CD4-positive, alpha-beta T cell treated with Interleukin-12 subunit alpha and Interleukin-12 subunit beta, for 1 hour (primary cell): Measurements from ENCODE around the gene CMC2.

ENCODE experiments used
- DNase-seq: peaks from one replicate; pipeline ENCODE4 v3.0.0-alpha.2; 2020

Gene CMC2

DNA sequence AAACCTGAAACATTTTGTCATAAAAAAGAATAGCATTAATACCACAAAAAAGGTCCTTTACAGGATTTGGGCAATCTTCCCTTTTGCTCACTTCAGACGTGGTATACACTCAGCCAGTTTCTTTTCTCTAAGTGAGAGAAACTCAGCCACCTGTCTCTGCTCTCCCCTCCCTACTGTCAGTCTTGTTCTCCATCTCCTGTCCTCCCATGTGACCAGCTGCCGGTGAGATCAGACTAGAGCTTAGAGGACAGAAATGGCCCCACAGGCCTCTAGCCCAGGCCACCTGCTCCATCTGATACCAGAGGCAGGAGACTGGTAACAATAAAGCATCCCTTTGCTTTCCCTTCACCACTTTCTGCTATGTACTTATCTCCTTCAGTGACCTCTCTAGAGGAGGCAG, 34.9 kb downstream of the CMC2 start:
- DNase-seq: no peak

DNA sequence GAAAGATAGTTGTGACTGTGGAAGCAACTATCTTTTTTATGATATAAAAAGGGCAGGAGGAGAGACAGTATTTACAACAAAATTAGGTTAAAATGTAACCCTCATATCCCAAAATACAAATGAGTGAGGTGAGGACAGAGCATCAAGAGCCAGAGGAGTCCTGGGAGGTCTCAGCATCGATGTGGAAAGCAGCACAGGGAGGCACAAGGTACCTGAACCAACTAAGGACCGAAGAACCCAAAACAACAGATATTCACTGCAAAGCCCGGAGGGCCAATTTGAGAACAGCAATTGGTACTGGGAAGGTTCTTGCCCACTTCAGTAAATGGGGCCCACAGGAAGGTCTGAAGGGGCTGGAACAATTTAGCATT, 37.6 kb downstream of the CMC2 start:
- DNase-seq: no peak

DNA sequence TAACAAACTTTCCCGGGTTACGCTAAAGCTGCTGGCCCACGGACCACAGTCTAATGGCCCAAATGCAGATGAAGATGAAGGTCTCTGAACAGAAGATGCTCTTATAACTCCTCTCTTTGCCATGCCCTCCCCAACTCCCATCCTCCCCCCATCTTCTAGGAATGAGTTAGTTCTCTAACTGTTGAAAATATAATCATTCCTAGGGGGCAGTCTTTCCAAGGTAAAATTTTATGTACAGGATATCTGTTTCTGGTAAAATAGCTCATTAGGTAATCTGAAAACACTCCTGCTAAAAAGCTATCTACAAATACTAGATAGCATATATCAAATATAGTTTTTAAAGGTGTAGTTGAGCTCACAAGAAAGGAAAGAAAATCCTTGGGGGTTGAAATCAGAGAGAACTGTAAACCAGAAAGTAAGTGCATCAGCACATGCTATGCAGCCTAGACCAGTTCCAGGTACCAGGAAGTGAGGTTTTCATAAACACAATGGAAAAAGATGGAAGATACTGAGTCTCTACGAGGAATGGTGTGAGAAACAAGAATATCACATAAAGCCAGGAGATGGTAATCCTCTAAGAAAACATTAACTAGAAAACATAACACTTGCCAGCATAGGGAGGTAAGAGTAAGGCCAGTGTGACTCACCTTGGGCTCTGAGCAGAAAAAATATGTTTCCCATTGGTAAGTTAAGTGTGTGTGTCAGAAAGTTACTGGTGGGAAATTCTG, 38.1 kb downstream of the CMC2 start:
- DNase-seq: no peak

DNA sequence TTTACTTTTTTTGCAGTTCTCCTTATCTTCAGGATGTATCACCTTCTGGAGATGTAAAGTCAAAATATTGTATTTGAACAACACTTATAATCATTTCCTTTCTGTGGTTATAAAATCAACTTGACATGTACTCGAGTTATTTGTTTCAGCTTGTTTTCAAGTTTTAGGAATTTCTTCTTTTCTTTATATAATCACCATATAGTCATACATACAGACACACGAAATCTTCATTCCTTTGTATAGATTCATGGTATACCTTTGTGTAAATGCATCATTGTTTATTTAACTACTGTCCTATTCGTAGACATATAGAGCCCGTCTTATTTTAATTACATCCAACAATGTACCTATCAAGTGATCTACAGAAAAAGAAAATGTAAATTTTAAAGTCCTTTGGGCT, 40.1 kb downstream of the CMC2 start:
- no peak for DNase-seq

DNA sequence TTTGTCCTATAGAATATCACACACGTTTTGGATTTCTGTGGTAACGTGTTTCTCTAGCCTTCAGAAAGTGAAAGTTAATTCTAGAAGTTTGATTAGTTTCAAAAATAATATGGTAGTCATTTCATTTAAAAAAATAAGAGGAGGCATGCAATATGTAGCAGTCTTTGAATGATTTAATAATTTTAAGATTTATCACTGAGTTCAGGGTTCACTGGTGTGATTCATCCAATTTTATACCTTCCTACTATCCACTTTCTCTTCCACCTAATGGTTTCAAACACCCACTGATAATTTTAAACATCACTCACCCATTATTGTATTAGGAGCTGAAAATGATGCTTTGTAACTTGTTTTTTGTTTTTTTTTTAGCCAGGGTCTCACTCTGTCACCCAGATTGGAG, 42.3 kb downstream of the CMC2 start:
- DNase-seq: no peak

DNA sequence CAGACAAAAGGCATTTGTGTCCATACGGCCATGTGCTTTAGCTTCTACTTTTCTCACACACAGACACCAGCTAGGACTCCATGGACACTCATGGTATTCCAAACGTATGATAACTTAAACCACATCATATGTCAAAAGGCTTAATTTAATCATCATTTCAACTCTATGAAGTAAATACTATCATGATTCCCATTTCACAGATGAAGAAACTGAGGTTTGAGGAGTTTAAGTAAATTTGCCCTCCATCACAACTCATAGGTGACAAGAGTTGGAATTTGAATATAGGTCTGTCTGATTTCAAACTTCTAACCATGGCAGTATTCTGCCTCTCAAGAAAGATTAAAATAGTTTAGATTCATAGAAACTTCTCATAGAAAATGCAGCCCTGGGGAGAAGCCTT, 43.8 kb downstream of the CMC2 start:
- DNase-seq: no peak

DNA sequence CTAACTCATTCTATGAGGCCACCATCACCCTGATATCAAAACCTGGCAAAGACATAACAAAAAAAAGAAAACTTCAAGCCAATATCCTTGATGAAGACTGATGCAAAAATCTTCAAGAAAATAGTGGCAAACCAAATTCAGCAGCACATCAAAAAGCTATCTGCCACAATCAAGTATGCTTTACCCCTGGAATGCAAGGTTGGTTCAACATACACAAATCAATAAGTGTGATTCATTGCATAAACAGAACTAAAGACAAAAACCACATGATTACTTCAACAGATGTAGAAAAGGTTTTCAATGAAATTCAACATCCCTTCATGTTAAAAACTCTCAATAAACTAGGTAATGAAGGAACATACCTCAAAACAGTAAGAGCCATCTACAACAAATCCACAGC, 48.4 kb downstream of the CMC2 start:
- DNase-seq: no peak

DNA sequence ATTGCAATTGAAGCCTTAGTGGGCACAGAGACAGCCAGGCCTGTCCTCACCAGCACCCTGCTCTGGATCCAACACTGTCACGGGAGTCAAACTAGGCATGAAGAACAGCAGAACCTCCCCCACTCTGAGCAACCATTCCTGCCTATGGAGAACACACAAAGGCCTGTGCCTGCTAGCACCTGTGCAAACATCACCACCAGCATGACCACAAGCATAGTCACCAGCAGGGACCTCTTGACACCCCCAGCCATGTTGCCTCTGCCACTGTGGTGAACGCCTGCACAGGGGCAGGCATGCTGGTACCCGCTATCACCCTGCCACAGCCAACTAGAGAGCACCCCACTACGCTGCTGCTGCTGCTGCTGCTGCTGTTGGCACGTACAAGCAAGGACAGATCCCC, 51.7 kb downstream of the CMC2 start:
- DNase-seq: no peak

DNA sequence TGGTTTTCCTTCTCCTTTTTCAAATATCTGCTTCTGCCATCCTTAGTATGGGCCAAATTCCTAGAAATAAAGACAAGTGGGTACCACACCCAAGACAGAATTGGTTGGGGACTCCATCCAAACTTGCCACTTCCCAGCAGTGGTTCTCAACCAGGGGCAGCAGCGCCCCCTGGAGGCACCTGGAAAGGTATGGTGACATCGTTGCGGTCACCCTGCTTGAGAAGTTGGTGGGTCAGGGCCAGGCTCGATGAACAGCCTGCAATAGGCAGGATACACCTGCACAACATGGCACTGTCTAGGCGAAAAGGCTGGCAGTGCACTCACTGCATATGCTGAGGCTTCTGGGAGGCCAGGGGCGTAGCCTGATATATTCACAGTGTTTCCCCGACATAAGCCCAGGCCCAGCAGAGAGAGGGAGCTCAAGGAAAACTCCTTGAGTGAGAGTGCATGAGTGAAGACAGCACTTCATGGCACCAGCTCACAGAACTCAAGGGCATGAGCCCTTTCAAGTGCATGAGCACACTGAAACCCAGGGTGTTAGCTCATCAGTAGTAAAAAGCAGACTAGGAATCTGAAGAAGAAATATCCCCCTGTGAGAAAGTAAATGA, 57.7 kb downstream of the CMC2 start:
- DNase-seq: no peak

DNA sequence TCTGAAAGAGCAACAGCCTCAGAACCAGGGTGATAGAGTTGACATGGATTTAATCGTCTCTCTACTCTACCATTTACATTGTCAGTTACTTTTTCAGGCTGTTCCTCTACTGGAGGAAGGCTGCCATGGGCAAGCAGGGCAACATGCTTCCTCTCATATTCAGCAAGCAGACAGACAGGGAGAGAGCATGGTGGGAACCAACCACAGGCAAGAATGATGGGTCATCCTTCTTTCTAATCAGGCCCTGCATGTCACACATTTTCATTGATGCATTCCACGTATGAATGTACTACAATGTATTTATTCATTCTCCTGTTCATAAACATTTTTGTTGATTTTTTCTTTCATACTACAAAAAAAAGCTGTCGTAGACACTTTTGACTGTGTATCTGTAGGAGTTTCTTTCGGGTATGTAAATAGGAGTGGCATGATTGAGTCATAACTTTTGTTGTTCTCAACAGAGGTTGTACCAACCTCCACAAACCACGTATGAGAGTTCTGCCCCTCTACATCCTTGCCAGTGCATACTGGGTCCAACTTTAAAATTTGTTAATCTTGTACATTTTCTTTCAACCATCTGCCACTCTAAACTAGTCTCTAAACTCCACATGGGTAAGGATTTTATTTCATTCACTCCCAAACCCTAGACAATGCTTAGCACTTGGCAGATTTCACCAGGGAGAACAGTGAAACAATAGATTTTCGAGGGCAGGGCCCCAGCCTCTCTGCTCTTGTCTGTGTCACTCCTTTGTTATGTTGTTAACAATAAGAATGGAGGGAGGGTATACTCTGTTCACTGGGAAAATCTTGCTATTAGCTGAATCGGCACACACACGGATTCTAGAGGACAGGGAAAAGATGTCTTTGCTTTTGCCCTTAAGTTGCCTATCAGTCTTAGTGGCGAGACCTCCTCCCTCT, 58.7 kb downstream of the CMC2 start:
- DNase-seq: no peak

DNA sequence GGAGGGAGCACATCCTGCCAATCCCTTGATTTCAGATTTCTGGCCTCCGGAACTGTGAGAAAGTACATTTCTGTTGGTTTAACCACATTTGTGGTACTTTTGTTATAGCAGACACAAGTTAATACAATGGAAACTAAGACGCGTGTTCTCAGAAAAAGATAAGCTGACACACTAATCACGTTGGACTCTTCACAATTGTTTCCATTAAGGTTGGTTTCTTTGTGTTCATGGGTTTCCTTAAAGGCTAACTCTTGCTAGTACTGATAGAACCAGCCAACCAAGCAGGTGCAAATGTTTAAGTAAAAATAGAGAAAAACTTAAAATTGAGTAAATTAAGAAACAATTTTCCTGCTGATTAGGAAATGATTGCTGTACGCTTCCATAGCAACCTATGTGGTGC, 59.4 kb downstream of the CMC2 start:
- no peak for DNase-seq

DNA sequence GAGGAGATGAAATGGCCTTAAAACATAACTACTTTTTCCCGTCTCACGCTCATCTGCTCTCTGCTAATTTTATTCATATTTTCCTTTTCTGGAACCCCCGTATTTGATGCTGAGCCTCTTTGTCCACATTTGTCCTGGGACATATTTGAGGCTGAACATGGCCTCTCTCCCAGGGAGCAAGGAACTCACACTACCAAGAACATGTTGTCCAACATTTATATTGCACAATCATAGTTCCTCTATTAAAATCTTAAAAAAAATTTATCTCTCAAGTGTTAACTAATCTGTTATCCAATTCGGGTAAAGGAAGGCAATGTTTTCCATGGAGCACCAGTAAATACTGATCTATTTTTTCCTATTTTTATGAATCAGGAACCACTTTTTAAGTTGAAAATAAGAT, 60.2 kb downstream of the CMC2 start:
- DNase-seq: no peak

DNA sequence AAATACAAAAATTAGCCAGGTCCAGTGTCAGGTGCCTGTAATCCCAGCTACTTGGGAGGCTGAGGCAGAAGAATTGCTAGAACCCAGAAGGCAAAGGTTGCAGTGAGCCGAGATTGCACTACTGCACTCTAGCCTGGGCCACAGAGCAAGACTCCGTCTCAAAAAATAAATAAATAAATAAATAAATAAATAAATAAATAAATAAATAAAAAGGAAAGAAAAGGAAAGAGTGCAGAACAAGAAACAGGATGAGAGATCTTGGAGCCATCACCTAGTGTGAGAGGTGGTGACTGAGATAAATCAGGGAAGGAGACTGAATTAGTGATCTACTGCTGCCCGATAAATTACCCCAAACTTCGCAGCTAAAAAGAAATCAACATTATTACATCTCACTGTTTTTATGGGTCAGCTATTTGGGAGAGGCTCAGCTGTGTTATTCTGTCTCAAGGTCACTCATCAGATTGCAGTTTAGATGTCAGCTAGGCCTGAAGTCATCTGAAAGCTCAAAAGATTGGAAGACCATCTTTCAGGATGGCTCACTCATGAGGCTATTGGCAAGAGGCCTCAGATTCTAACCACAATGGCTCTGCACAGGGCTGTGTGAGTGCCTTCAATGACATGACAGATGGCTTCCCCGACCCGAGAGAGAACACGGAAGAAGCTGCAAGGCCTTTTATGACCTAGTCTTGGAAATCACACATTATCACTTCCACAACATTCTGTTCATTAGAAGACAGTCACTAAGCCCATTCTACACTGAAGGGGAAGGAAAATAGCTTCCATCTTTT, 66.4 kb downstream of the CMC2 start:
- no peak for DNase-seq

DNA sequence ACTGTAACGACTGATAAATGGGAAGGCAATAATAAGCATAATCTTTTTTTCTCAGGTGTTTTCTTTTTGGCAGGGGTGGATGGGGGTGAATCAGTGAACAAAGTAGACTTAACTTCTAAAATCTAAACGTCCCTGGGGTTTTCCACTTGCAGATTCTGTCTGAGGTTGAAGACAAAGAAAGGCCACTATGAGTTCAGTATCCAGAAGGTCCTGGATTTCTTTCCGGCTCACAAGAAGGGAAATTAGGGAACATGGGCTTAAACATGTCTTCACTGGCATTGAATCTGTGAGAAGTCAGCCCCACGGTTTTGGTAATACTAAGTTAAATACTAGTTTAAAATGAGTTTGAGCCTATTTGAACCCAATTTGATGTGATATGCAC, 67.8 kb downstream of the CMC2 start:
- DNase-seq: no peak

DNA sequence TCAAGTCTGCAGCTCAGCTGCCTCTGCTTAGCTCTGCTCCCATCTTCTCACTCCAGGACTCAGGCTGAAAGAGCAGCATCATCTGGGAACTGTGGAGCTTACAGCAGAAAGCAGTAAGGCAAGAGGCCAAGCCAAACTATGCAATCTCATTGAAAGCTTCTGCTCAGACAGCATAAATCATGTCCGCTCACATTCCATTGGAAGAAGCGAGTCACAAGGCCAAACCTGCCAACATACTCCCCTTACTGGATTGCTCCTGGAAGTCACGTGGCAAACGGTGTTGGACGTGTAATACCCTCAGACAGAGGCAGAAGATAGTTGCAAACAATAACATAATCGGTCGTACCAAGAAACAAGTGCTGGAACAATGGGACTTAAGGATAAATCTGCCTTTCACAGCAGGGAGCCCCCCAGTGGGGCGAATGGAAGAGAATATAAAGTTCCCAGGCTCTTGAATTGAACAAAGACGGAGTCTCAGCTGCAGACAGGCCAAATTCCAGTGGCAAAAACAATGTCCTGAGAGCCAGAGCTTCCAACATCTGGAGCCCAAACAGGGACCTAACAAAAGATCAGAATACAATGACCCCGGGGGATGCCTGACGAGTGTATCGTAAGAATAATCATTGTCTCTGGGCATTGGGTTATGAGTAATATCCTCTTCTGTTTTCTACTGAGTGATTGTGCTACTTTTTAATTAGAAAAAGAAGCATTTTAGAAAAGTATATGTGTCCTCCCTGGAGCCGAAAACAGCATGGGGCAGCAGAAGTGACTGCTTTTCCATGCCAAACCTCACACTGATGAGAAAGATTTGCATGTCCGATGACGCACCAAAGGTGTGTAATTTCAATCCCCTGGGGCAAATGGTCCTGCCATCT, 68.4 kb downstream of the CMC2 start:
- no peak for DNase-seq

DNA sequence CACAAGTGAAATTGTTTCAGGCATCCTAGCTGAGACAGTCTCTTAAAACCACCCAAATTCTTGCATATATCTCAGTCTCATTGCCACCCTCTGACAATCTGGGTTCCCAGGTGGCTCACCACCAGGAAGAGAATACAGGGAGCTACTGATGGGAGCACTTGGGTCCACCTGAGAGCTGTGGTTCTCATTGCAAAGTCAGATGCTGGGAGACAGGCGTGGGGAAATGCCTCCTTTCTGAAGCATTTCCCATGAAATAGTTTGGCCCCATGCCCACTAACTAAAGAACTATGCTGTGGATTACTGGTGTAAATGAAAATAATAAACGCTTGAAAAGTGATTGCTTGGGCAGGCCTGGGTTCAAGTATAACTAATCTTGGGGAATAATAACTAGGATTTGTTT, 70.3 kb downstream of the CMC2 start:
- DNase-seq: no peak

DNA sequence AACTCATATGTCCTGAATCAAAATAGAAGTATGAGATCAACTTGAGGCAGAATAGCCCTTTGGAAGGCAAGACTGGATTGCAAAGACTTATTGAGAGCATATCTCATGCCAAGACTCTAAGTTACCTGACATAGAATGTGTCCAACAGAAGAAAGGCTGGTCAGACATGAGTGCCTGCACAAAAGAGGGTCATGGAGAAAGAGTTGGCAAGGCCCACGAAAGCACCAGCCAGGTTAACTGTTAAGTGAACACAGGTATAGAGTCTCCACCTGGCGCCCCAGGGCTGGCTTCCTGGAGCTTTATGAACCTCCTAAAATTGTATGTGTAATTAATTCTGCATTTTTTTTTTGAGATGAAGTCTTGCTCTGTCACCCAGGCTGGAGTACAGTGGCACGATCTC, 71.0 kb downstream of the CMC2 start:
- DNase-seq: no peak

DNA sequence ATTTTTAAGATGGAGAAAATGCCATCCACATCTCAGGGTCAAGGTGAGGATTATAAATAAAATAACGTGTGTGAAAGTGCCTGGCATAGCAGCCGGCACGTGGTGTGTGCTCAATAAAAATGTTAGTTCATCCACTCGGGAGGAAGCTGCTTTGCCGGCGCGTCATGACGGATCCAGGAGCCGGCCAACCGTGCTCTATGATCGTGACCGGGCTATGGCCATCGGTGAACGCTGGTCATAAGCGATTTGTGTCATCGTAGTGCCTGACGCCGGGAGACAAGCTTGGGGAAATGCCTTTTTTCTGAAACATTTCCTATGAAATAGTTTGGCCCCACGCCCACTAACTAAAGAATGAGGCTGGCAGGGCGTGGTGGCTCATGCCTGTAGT, 74.0 kb downstream of the CMC2 start:
- DNase-seq: no peak

DNA sequence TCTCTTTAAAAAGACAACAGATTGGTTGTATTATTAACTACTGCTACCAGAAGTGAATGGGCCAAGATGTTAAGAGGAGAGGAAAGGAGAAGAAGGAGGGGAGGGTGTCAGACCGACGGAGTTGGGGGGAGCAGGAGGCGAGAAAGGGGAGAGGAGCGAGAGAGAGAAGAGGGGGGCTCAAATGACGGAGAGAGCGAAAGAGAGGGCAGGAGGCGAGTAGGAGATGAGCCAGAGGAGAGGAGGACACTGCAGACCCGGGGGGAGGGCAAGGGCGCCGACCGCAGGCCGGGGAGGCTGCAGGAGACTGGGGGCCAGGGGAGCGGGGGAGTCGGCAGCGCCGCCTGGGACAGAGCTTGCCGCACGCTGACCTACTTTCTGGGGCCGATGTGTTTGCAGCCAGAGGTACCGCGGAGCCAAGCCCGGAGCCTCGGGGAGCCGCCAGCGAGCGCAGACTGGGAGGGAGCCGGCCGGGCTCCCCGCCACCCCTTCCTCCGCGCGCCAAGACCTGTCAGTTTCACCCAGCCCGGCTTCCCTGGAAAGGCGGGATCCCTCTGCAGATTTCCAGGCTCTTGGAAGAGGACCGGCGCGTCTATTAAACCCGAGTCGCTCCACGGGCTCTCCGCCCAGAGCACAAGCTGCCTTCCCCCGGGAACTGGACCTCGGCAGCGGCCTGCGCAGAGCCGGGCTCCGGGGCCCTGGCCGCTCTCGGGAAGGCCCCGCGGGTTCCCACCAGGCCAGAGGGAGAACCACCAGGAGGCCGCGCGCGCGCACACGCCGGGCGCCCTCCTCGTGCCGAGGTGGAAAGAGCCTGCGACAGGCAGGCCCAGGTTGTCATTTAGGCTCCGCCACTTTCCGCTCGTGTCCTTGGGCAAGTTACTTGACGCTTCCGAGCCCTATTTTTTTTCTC, 74.6 kb downstream of the CMC2 start:
- no peak for DNase-seq

DNA sequence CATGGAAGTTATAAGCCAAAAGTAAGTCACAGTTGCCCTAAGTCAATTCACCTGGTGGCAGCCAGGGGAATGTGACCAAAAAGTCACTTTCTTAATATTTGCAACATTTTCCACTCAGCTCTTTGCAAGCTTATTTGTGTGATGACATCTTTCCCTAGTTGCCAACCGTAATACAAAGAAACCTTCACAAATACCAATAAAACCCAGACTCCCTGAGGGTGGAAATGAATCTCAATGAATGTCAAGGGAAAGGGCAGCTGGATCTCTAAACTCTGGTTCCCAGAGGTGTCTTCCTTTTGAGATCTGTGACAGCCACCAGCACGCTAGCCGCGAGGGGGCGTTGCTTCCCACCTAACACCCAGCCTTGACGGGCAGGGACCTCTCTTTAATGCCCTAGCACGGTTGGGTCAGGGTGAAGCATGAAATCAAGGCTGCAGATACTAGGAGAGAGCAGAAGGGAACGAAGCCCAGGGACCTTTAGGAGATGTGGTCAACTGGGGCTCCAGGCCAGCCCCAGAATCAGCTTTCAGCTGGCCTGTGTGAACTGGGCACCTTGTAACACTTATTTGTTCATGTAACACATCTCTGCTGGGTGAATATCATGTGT, 82.2 kb downstream of the CMC2 start:
- DNase-seq: peak; percentile 31

DNA sequence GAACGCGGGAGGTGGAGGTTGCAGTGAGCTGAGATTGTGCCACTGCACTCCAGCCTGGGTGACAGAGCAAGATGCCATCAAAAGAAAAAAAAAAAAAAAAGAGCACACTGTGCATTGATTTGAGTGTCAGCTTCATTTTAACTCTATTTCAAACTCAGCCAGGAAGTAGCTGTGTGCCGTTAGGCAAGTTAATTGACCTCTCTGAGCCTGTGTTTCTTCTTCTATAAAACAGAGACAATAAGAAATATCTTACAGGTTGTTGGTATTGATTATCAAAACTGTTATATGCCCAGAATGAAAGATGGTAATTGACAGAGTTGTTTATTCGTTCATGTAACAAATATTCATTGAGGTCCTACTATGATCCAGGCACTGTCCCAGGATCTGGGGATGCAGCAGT, 83.3 kb downstream of the CMC2 start:
- no peak for DNase-seq
